ENCODE measurements around the gene CMKLR1. TPM values are rescaled to one million over a fixed set of nuclear protein-coding genes. Genes with fewer than 3 reads are reported as not detected.

Gene CMKLR1
- total and polyA plus RNA-seq, 10 of the 15 experiments (the other 5 are each of a cell fraction or from before 2014, with no cell fraction given), result 13.8 to 52.3 (median 26.2) TPM

DNA sequence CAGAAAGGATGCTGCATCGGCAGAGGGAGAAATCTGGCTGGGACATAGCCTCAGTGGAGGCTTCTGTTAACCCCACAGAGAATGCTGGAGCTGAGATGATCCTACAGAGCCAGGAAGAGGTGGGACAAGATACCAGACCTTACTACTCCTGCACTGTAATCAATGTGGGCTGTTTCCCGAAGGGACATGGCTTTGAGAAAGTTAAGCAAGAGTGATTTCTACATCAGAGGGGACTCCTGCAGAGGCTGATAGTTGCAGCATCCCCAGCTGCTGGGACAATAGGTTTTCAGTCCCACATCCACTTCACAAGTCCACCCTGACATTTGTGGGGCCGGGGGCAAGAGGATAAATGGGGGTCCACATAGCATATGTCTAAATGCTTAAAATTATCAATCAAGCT, 22.5 kb upstream of the CMKLR1 start (continued):
- TF ChIP-seq, protein P1, sequence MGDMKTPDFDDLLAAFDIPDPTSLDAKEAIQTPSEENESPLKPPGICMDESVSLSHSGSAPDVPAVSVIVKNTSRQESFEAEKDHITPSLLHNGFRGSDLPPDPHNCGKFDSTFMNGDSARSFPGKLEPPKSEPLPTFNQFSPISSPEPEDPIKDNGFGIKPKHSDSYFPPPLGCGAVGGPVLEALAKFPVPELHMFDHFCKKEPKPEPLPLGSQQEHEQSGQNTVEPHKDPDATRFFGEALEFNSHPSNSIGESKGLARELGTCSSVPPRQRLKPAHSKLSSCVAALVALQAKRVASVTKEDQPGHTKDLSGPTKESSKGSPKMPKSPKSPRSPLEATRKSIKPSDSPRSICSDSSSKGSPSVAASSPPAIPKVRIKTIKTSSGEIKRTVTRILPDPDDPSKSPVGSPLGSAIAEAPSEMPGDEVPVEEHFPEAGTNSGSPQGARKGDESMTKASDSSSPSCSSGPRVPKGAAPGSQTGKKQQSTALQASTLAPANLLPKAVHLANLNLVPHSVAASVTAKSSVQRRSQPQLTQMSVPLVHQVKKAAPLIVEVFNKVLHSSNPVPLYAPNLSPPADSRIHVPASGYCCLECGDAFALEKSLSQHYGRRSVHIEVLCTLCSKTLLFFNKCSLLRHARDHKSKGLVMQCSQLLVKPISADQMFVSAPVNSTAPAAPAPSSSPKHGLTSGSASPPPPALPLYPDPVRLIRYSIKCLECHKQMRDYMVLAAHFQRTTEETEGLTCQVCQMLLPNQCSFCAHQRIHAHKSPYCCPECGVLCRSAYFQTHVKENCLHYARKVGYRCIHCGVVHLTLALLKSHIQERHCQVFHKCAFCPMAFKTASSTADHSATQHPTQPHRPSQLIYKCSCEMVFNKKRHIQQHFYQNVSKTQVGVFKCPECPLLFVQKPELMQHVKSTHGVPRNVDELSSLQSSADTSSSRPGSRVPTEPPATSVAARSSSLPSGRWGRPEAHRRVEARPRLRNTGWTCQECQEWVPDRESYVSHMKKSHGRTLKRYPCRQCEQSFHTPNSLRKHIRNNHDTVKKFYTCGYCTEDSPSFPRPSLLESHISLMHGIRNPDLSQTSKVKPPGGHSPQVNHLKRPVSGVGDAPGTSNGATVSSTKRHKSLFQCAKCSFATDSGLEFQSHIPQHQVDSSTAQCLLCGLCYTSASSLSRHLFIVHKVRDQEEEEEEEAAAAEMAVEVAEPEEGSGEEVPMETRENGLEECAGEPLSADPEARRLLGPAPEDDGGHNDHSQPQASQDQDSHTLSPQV (IDR thresholded peaks at IDR 0.05), result no peak
- no peak for TF ChIP-seq DPF2 (IDR thresholded peaks at IDR 0.05)

DNA sequence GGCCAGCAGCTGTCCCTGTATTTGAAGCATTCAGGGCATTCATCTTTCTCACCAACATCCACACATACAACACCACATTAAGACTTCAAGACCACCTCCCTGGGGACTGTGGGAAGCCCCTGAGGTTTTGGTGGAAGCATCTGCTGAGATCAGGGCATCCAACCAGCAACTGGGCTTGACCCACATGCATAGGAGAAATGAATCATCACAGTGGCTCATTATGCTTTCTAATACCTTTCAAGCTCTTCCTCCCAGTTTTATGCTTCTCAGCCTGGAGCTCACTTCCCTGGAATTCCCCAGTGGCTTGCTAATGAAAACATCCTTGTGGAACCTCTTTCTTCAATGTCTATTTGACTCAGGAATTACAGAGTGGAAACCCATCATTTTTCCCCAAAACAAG, 21.4 kb upstream of the CMKLR1 start:
- intact Hi-C loops (cut with micrococcal nuclease; ENCODE audit: unreplicated experiment), result loop anchor here (1.0 to 10.0 kb wide), 4 partner anchors 26 to 154 kb away; partner anchors contain the start of gene FICD
- peak overlapping the region; percentile 57 for H3K27ac ChIP-seq (ENCODE audit: control insufficient read depth, insufficient read depth)
- H3K4me3 ChIP-seq, result no peak overlapping the region; the same call in 1 of the 2 replicates
- H2AFZ ChIP-seq (ENCODE audit: control insufficient read depth, low read depth, low read length), result no peak overlapping the region
- ATAC-seq, result peak; percentile 86
- no peaks in the 10 kb centered on the region for H4K20me1 ChIP-seq (ENCODE audit: control insufficient read depth, insufficient read depth)
- ChIA-PET POLR2A (interaction anchor here (0.6 to 2.7 kb wide), 6 partner anchors 11 to 179 kb away, joined by 3 to 13 read pairs (median 3); partner anchors contain the start of gene FICD), RAD21 (ENCODE audit: unreplicated experiment) (interaction anchor here (0.8 to 4.4 kb wide), 9 partner anchors 17 to 92 kb away, joined by 3 to 47 read pairs (median 3); partner anchors contain the start of gene CMKLR1), SMC1A (ENCODE audit: uncharacterized antibody, unreplicated experiment) (interaction anchor here (0.7 to 3.2 kb wide), 11 partner anchors 23 to 288 kb away, joined by 3 to 37 read pairs (median 4); no protein-coding TSS in a partner anchor), CTCF (interaction anchor here (0.7 to 2.0 kb wide), 7 partner anchors 8 to 136 kb away, joined by 3 to 7 read pairs (median 3); no protein-coding TSS in a partner anchor)
- H3K4me1 ChIP-seq (ENCODE audit: control insufficient read depth, insufficient read depth, low read length), result peaks cover 30% of the 10 kb centered on the region
- H3K79me2 ChIP-seq (ENCODE audit: control insufficient read depth, insufficient read depth, low read length), result no peaks in the 10 kb centered on the region
- in situ Hi-C loops (cut with MboI), result no loop called here
- no peaks in the 10 kb centered on the region for H3K9me3 ChIP-seq (replicated peaks; ENCODE audit: control insufficient read depth, insufficient read depth, low read length)
- no TSS peak for BruUV-seq (replicated peaks)
- H3K36me3 ChIP-seq (ENCODE audit: control insufficient read depth in 2 of 2, insufficient read depth in 2 of 2, low read length in 1 of 2), result no peaks in the 10 kb centered on the region
- DNase-seq (ENCODE audit: low read depth, low spot score), result peak; percentile 84
- H3K27me3 ChIP-seq (replicated peaks in 1 of 2; ENCODE audit: control insufficient read depth in 2 of 2, insufficient read depth in 2 of 2, low read length in 1 of 2), result no peaks in the 10 kb centered on the region
- FAIRE-seq, result peak; percentile 75
- no peak overlapping the region for H3K9ac ChIP-seq (ENCODE audit: control insufficient read depth, insufficient read depth, low read length)
- H3K4me2 ChIP-seq (ENCODE audit: control insufficient read depth, insufficient read depth), result peak overlapping the region; percentile 53
- TF ChIP-seq SRF (IDR thresholded peaks at IDR 0.05; ENCODE audit: low read depth in 2 of 2, low read length in 2 of 2) (0 out of 4 replicates have a peak, but pooled peaks of 1 of the 2 experiments have one; percentile 34), SPI1 (IDR thresholded peaks at IDR 0.05; ENCODE audit: borderline replicate concordance, insufficient read depth, low read depth, low read length) (peak; percentile 52; the same call in 1 of the 2 replicates), ESRRA (IDR thresholded peaks at IDR 0.05; ENCODE audit: low read length) (no peak), TCF7 (IDR thresholded peaks at IDR 0.05; ENCODE audit: borderline replicate concordance) (peak; percentile 64; the same call in 1 of the 2 replicates), ATF7 (IDR thresholded peaks at IDR 0.05; ENCODE audit: low read depth) (peak; percentile 40; the same call in 1 of the 2 replicates), TBL1XR1 (IDR thresholded peaks at IDR 0.05; ENCODE audit: low read depth, low read length) (no peak; the same call in 1 of the 2 replicates), PML (IDR thresholded peaks at IDR 0.05; ENCODE audit: low read length) (no peak)
- TF ChIP-seq, protein P2, sequence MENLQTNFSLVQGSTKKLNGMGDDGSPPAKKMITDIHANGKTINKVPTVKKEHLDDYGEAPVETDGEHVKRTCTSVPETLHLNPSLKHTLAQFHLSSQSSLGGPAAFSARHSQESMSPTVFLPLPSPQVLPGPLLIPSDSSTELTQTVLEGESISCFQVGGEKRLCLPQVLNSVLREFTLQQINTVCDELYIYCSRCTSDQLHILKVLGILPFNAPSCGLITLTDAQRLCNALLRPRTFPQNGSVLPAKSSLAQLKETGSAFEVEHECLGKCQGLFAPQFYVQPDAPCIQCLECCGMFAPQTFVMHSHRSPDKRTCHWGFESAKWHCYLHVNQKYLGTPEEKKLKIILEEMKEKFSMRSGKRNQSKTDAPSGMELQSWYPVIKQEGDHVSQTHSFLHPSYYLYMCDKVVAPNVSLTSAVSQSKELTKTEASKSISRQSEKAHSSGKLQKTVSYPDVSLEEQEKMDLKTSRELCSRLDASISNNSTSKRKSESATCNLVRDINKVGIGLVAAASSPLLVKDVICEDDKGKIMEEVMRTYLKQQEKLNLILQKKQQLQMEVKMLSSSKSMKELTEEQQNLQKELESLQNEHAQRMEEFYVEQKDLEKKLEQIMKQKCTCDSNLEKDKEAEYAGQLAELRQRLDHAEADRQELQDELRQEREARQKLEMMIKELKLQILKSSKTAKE (IDR thresholded peaks at IDR 0.05; ENCODE audit: low read depth, poor library complexity, severe bottlenecking), result peak; percentile 28
